ENCODE data around the gene PSMD3. TPM values are rescaled to one million over a fixed set of nuclear protein-coding genes. Genes with fewer than 3 reads are reported as not detected.

Gene PSMD3
- total RNA-seq, 1 donor from 2014 or later = 132 TPM

DNA sequence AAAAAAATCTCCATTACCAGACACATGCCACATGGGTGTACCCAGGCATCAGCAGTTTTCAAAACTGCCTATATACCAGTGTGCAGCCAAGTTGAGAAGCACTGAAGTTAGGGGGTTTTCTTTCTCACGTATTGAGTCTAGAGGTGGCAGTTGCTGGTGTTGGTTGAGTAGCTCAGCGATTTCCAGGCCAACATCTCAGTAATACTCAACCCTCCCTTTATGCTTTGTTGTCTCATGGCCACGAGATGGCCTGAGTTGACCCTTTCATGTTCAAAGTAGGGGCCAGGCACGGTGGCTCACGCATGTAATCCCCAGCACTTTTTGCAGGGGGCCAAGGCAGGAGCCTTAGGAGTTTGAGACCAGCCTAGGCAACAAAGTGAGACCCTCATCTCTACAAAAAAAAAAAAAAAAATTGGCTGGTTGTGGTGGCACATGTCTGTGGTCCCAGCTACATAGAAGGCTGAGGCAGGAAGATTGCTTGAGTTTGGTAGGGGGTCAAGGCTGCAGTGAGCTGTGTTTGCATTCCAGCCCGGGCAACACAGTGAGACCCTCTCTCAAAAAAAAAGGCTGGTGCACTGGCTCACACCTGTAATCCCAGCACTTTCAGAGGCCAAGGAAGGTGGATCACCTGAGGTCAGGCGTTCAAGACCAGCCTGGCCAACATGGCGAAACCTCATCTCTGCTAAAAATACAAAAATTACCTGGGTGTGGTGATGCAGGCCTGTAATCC, 42.3 kb upstream of the PSMD3 start:
- TF ChIP-seq, protein P1, sequence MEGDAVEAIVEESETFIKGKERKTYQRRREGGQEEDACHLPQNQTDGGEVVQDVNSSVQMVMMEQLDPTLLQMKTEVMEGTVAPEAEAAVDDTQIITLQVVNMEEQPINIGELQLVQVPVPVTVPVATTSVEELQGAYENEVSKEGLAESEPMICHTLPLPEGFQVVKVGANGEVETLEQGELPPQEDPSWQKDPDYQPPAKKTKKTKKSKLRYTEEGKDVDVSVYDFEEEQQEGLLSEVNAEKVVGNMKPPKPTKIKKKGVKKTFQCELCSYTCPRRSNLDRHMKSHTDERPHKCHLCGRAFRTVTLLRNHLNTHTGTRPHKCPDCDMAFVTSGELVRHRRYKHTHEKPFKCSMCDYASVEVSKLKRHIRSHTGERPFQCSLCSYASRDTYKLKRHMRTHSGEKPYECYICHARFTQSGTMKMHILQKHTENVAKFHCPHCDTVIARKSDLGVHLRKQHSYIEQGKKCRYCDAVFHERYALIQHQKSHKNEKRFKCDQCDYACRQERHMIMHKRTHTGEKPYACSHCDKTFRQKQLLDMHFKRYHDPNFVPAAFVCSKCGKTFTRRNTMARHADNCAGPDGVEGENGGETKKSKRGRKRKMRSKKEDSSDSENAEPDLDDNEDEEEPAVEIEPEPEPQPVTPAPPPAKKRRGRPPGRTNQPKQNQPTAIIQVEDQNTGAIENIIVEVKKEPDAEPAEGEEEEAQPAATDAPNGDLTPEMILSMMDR (IDR thresholded peaks at IDR 0.05; ENCODE audit: unreplicated experiment) = no peak
- no peaks in the 10 kb centered on the region for H3K9me3 Mint-ChIP-seq (ENCODE audit: unreplicated experiment)
- no peak for DNase-seq (ENCODE audit: low spot score)
- H3K27me3 Mint-ChIP-seq (ENCODE audit: unreplicated experiment) = peaks cover 3% of the 10 kb centered on the region
- H3K36me3 Mint-ChIP-seq (ENCODE audit: low read depth, unreplicated experiment) = peaks cover 4% of the 10 kb centered on the region
- no peak overlapping the region for H3K27ac Mint-ChIP-seq (ENCODE audit: unreplicated experiment)
- H3K4me3 Mint-ChIP-seq (ENCODE audit: unreplicated experiment) = no peak overlapping the region
- H3K4me1 Mint-ChIP-seq (ENCODE audit: unreplicated experiment) = peaks cover 23% of the 10 kb centered on the region

DNA sequence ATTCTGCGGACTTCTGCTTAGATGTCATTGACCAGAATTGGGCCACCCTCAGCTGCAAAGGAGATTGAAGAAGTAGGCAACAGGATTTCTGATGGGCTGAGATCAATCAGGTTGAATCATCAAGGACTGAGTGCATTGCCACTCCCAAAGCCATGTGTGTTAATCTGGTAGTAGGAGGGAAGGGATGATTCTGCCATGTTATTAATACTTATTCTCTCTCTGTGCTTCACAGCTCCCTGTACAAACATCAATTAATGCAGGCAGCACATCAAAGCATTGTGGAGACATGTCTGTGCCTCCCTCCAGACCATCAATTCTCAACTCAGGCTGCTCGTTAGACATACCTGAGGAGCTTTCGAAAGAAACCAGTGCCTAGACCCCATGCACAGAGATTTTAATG, 41.5 kb upstream of the PSMD3 start:
- TF ChIP-seq, protein P1 (IDR thresholded peaks at IDR 0.05; ENCODE audit: unreplicated experiment) = no peak
- Mint-ChIP-seq H3K27me3 (ENCODE audit: unreplicated experiment) (peaks cover 3% of the 10 kb centered on the region), H3K9me3 (ENCODE audit: unreplicated experiment) (no peaks in the 10 kb centered on the region), H3K27ac (ENCODE audit: unreplicated experiment) (no peak overlapping the region), H3K4me3 (ENCODE audit: unreplicated experiment) (no peak overlapping the region), H3K4me1 (ENCODE audit: unreplicated experiment) (peaks cover 17% of the 10 kb centered on the region), H3K36me3 (ENCODE audit: low read depth, unreplicated experiment) (peaks cover 4% of the 10 kb centered on the region)
- DNase-seq (ENCODE audit: low spot score) = no peak

DNA sequence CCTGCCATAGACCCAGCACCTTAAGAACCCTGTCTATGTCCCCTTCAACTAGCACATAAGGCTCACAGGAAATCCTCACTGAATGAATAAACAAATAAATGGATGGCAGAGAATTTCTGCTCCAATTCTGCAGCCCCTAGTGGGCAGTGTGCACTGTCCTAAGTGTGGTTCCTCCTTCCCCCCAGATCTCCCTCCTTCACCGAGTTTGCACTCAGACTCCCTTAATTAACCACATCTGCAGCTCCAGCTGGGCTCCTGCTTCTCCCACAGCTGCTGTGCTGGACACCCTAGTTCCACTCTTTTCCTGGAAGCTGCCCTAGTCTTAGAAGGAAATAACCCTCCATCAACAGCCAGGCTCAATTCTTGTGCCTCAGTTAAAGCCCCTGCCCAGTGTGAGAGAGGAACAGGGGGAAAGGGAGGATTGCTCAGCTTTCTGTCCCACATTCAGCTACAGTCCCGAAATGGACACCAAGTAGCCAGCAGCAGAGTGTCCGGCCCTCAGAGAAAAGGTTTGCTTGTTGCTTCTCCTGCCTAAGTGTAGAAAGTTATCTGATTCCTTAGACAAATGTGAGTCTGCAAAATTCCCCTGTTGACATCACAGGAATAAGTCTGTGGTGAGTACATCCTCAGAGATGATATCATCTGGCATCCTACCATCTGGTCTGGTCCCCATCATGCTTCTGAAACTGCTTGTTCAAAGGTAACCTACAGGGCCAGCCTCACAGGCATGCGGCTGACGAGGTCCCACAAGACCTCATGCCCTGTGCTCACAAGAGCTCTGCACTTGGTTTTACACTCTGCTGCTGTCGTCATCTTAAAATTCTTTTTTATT, 40.8 kb upstream of the PSMD3 start:
- Mint-ChIP-seq H3K4me3 (ENCODE audit: unreplicated experiment) (no peak overlapping the region), H3K9me3 (ENCODE audit: unreplicated experiment) (no peaks in the 10 kb centered on the region)
- no peak for DNase-seq (ENCODE audit: low spot score)

DNA sequence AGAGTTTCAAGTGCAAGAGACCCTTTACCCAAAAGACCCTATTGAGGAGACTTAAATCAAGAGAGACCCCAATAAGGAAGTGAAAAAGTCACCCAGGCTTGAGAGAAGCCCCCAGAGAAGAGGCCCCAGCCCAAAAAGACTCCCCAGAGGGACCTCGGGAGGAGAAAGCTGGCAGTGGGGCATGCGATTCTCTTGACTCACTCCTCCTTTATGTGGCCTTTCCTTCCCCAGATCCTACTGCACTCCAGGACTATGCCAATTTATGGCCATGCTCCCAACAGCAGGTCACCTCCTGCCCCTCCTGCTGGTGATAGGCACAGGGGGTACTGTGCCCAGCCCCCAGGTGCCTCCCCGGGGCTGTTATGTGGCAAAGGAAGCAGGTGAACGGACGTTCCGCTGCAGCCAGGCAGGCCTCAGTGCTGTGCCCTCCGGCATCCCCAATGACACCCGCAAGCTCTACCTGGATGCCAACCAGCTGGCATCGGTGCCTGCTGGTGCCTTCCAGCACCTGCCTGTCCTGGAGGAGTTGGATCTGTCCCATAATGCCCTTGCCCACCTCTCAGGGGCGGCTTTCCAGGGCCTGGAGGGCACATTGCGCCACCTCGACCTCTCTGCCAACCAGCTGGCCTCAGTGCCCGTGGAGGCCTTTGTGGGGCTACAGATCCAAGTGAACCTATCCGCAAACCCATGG, 36.8 kb upstream of the PSMD3 start:
- Mint-ChIP-seq H3K27ac (ENCODE audit: unreplicated experiment) (no peak overlapping the region), H3K9me3 (ENCODE audit: unreplicated experiment) (no peaks in the 10 kb centered on the region), H3K4me3 (ENCODE audit: unreplicated experiment) (no peak overlapping the region), H3K27me3 (ENCODE audit: unreplicated experiment) (peaks cover 5% of the 10 kb centered on the region), H3K36me3 (ENCODE audit: low read depth, unreplicated experiment) (peaks cover 4% of the 10 kb centered on the region), H3K4me1 (ENCODE audit: unreplicated experiment) (peaks cover 17% of the 10 kb centered on the region)
- no peak for DNase-seq (ENCODE audit: low spot score)
- TF ChIP-seq, protein P1 (IDR thresholded peaks at IDR 0.05; ENCODE audit: unreplicated experiment) = no peak

More for the DNA sequence above, 40.8 kb upstream of the PSMD3 start:
- H3K27me3 Mint-ChIP-seq (ENCODE audit: unreplicated experiment) = peaks cover 3% of the 10 kb centered on the region
- TF ChIP-seq, protein P1 (IDR thresholded peaks at IDR 0.05; ENCODE audit: unreplicated experiment) = no peak
- peaks cover 4% of the 10 kb centered on the region for H3K36me3 Mint-ChIP-seq (ENCODE audit: low read depth, unreplicated experiment)
- H3K27ac Mint-ChIP-seq (ENCODE audit: unreplicated experiment) = no peak overlapping the region
- H3K4me1 Mint-ChIP-seq (ENCODE audit: unreplicated experiment) = peaks cover 12% of the 10 kb centered on the region

Measured in endothelial cell (in vitro differentiated cells).